Spleen (tissue), 11 donors: ENCODE results near the gene MAPK14. TPM values are rescaled to one million over a fixed set of nuclear protein-coding genes. Genes with fewer than 3 reads are reported as not detected.

Source experiments
- DNase-seq: peaks from one replicate; pipeline ENCODE4 v3.0.0-alpha.2; 2020
- H3K27ac ChIP-seq, 8 donors: fragments of 200-600 bp; sonication (generic) in 7 of 8; 1 replicate in 4 of 8; 2 replicates in 4 of 8; pipeline versions ENCODE4 v1.5.0 to v1.8.0; 2016 to 2021; ENCODE audit warnings: inconsistent platforms in 4 of 8, mild to moderate bottlenecking in 4 of 8, moderate library complexity in 1 of 8
- H3K27me3 ChIP-seq, 7 donors: fragments of 200-600 bp; sonication (generic) in 6 of 7; replicated peaks in 1 of 7; 1 replicate in 4 of 7; 2 replicates in 3 of 7; pipeline versions ENCODE4 v1.5.0 to v1.8.0; 2016 to 2021; ENCODE audit warnings: inconsistent platforms in 3 of 7, mild to moderate bottlenecking in 1 of 7
- H3K36me3 ChIP-seq, 6 donors: fragments of 200-600 bp; sonication (generic) in 5 of 6; 1 replicate in 4 of 6; 2 replicates in 2 of 6; pipeline versions ENCODE4 v1.5.0 to v1.8.0; 2016 to 2021; ENCODE audit warnings: inconsistent platforms in 2 of 6
- H3K4me1 ChIP-seq, 6 donors: fragments of 200-600 bp; sonication (generic) in 5 of 6; 1 replicate in 3 of 6; 2 replicates in 3 of 6; pipeline versions ENCODE4 v1.5.0 to v1.8.0; 2016 to 2021; ENCODE audit warnings: inconsistent platforms in 3 of 6
- H3K4me3 ChIP-seq, 8 donors: fragments of 200-600 bp; sonication (generic) in 7 of 8; 1 replicate in 4 of 8; 2 replicates in 4 of 8; pipeline versions ENCODE4 v1.5.0 to v1.8.0; 2016 to 2021; ENCODE audit warnings: inconsistent platforms in 4 of 8, mild to moderate bottlenecking in 4 of 8, moderate library complexity in 2 of 8
- H3K9me3 ChIP-seq, 8 donors: fragments of 200-600 bp; sonication (generic) in 7 of 8; 1 replicate in 4 of 8; 2 replicates in 4 of 8; pipeline versions ENCODE4 v1.5.0 to v1.8.0; 2016 to 2021; ENCODE audit warnings: inconsistent platforms in 4 of 8
- CTCF ChIP-seq, 11 experiments: fragments of 200-600 bp in 7 of 11; fragments of 450-650 bp in 4 of 11; sonication (generic) in 4 of 11; IDR thresholded peaks in 8 of 11; conservative IDR thresholded peaks in 3 of 11; 1 replicate in 7 of 11; 2 replicates in 4 of 11; pipeline versions ENCODE4 v1.4.0 to v1.8.0; 2016 to 2021; ENCODE audit warnings: antibody characterized with exemption in 11 of 11, inconsistent platforms in 4 of 11, mild to moderate bottlenecking in 1 of 11
- POLR2A ChIP-seq, 3 donors: fragments of 450-650 bp; IDR thresholded peaks; one replicate each; pipeline ENCODE4 v1.5.1; 2017; ENCODE audit warnings: antibody characterized with exemption in 3 of 3, mild to moderate bottlenecking in 1 of 3
- POLR2AphosphoS5 ChIP-seq, 3 donors: sonication (generic); formaldehyde crosslinking; IDR thresholded peaks; one replicate each; pipeline ENCODE4 v1.5.1; 2017; ENCODE audit warnings: antibody characterized with exemption in 3 of 3
- WGBS, 5 donors: extraction: QIAGEN DNeasy Blood & Tissue Kit in 3 of 5; methylation state at CpG; one replicate each; pipeline versions ENCODE4 v1.1.5 to v1.1.7; 2013 to 2018; 5-methylcytosine and 5-hydroxymethylcytosine counted together
- intact Hi-C: fragments of 100-400 bp; cut with DNase I; formaldehyde crosslinking; loops from one replicate; pipeline ENCODE4 v1.15.0; 2023; ENCODE audit warnings: low total_unique reads
- polyA plus RNA-seq, 3 donors: library from polyadenylated mRNA; stranded (reverse); fragments of 200-250 nt; gene quantifications; one replicate each; pipeline ENCODE4 v1.2.1, GENCODE V29; 2013
- total RNA-seq, 7 donors: library from RNA; depleted of rRNA in 3 of 7; stranded (reverse); fragments of >200 nt in 3 of 7; fragmentation: NEBNext Ultra II Directional in 4 of 7; extraction: Animal tissue kit (Norgen Biotek cat#: 25700) in 4 of 7; gene quantifications; one replicate each; pipeline versions ENCODE4 v1.1.0 to v1.2.1, GENCODE V29; 2016 to 2021
- donor health status: healthy with polysubstance abuse.
- donor health status: DM: no; HTN: no; CAD: no; lungs with moderate emphysema.
- donor health status: DM: no; HTN: no; CAD: no.
- donor health status: Bipolar disorder and iron deficiency.
- donor health status: healthy.
- donor health status: DM: no; HTN: no; CAD: no.
- donor health status: DM: yes; HTN: yes; CAD: no.

The MAPK14 gene
- total and polyA plus RNA-seq, 10 donors: 13.9 to 242 (median 94.6) TPM

GRCh38 chr6:36110050-36110449 lies 82.4 kb downstream of the MAPK14 start:
- Histone ChIP-seq H3K36me3 (peaks cover 0 to 86% (median 36%) of the 10 kb centered on the region in 6 donors), H3K27me3 (no peaks in the 10 kb centered on the region), H3K27ac (peak overlapping the region in 7 of 8 donors; percentile 9 to 97 (median 78)), H3K4me3 (no peak overlapping the region), H3K4me1 (peaks cover 19 to 80% (median 43%) of the 10 kb centered on the region in 6 donors), H3K9me3 (no peaks in the 10 kb centered on the region)
- TF ChIP-seq CTCF (IDR thresholded peaks at IDR 0.05 in 8 of 11, conservative IDR thresholded peaks at IDR 0.05 in 3 of 11) (no peak), POLR2A (IDR thresholded peaks at IDR 0.05) (no peak), POLR2AphosphoS5 (IDR thresholded peaks at IDR 0.05) (no peak)
- 88 to 94% (median 93%) methylated on average over 3 of the region's 3 CpGs for WGBS, 5 donors
- no peak for DNase-seq
- intact Hi-C loops: no loop called here

GRCh38 chr6:36110863-36111262 lies 83.3 kb downstream of the MAPK14 start:
- Histone ChIP-seq H3K36me3 (peaks cover 0 to 80% (median 32%) of the 10 kb centered on the region in 6 donors), H3K27ac (peak overlapping the region in 2 of 8 donors; percentile 7 to 97), H3K9me3 (no peaks in the 10 kb centered on the region), H3K4me1 (peaks cover 25 to 88% (median 51%) of the 10 kb centered on the region in 6 donors), H3K27me3 (no peaks in the 10 kb centered on the region), H3K4me3 (no peak overlapping the region)
- WGBS, 5 donors: 80 to 91% (median 87%) methylated on average over 4 of the region's 4 CpGs
- no peak for DNase-seq
- intact Hi-C loops: no loop called here
- no peak for TF ChIP-seq CTCF (IDR thresholded peaks at IDR 0.05 in 8 of 11, conservative IDR thresholded peaks at IDR 0.05 in 3 of 11)
- TF ChIP-seq POLR2AphosphoS5 (IDR thresholded peaks at IDR 0.05): no peak
- TF ChIP-seq POLR2A (IDR thresholded peaks at IDR 0.05): no peak

GRCh38 chr6:36111526-36111925 lies 83.9 kb downstream of the MAPK14 start:
- TF ChIP-seq POLR2A (IDR thresholded peaks at IDR 0.05) (no peak), CTCF (IDR thresholded peaks at IDR 0.05 in 8 of 11, conservative IDR thresholded peaks at IDR 0.05 in 3 of 11) (no peak), POLR2AphosphoS5 (IDR thresholded peaks at IDR 0.05) (no peak)
- peaks cover 0 to 81% (median 32%) of the 10 kb centered on the region in 6 donors for H3K36me3 ChIP-seq
- WGBS, 5 donors: 90 to 94% (median 92%) methylated on average over 7 of the region's 7 CpGs
- DNase-seq: no peak
- no peak overlapping the region for H3K4me3 ChIP-seq
- peak overlapping the region in 2 of 8 donors; percentile 97 for H3K27ac ChIP-seq
- peaks cover 26 to 94% (median 58%) of the 10 kb centered on the region in 6 donors for H3K4me1 ChIP-seq
- H3K27me3 ChIP-seq: no peaks in the 10 kb centered on the region
- no peaks in the 10 kb centered on the region for H3K9me3 ChIP-seq
- intact Hi-C loops: no loop called here

- no peak for TF ChIP-seq POLR2A (IDR thresholded peaks at IDR 0.05)
- TF ChIP-seq CTCF (IDR thresholded peaks at IDR 0.05 in 8 of 11, conservative IDR thresholded peaks at IDR 0.05 in 3 of 11): no peak
- no peak for TF ChIP-seq POLR2AphosphoS5 (IDR thresholded peaks at IDR 0.05)
- Histone ChIP-seq H3K27me3 (no peaks in the 10 kb centered on the region), H3K9me3 (no peaks in the 10 kb centered on the region), H3K4me1 (peaks cover 26 to 98% (median 71%) of the 10 kb centered on the region in 6 donors), H3K4me3 (no peak overlapping the region), H3K36me3 (peaks cover 0 to 79% (median 23%) of the 10 kb centered on the region in 6 donors), H3K27ac (peak overlapping the region in 4 of 8 donors; percentile 81 to 97 (median 97))
- DNase-seq: no peak
- intact Hi-C loops: no loop called here
Measured at GRCh38 chr6:36113049-36113448, 85.4 kb downstream of the MAPK14 start.
